ENCODE measurements around the gene HKDC1. TPM values are rescaled to one million over a fixed set of nuclear protein-coding genes. Genes with fewer than 3 reads are reported as not detected.
"Not testable (repeated sequence)": the region's sequence is repeated elsewhere in the genome, so short reads cannot be mapped to it uniquely, and the experiment has no call there.

HKDC1 gene
- total and polyA plus RNA-seq, 4 donors, result 1.5 to 11.1 (median 4.6) TPM

DNA sequence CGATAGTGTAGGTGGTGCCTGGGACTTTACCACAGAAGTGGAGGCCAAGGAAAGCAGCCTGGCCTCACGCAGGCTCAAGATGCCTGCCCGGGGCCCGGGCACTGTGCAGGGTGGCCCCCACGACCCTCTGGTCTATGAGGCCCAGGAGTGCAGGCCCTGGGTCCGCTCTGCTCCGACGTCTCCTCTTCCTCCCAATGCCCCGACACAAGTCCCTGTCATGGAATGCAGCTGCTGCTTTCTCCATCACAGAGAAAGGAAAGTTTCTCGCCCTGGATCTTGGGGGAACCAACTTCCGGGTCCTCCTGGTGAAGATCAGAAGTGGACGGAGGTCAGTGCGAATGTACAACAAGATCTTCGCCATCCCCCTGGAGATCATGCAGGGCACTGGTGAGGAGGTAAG, 29.9 kb downstream of the HKDC1 start:
- no peak for ATAC-seq (ENCODE audit: insufficient read depth, low FRiP score)
- Histone ChIP-seq H3K4me1 (ENCODE audit: control insufficient read depth in 5 of 5, insufficient read depth in 5 of 5, low read length in 5 of 5) (no peaks in the 10 kb centered on the region), H3K27me3 (ENCODE audit: control insufficient read depth in 3 of 3, insufficient read depth in 3 of 3, low read length in 2 of 3) (no peaks in the 10 kb centered on the region), H3K27ac (ENCODE audit: low read depth in 1 of 2, low read length in 1 of 2) (no peak overlapping the region), H3K4me3 (no peak overlapping the region), H3K9ac (ENCODE audit: insufficient read depth in 1 of 2, low read length in 2 of 2) (no peak overlapping the region), H3K36me3 (ENCODE audit: control insufficient read depth in 4 of 4, insufficient read depth in 4 of 4, low read length in 4 of 4) (no peaks in the 10 kb centered on the region), H3K9me3 (ENCODE audit: control insufficient read depth in 4 of 4, insufficient read depth in 3 of 4, low read length in 3 of 4) (peaks cover 0 to 2% (median 0%) of the 10 kb centered on the region in 4 donors)
- no peak for DNase-seq
- 95 to 98% methylated on average over 14 of the region's 14 CpGs for WGBS, 2 donors
- TF ChIP-seq, protein P1, sequence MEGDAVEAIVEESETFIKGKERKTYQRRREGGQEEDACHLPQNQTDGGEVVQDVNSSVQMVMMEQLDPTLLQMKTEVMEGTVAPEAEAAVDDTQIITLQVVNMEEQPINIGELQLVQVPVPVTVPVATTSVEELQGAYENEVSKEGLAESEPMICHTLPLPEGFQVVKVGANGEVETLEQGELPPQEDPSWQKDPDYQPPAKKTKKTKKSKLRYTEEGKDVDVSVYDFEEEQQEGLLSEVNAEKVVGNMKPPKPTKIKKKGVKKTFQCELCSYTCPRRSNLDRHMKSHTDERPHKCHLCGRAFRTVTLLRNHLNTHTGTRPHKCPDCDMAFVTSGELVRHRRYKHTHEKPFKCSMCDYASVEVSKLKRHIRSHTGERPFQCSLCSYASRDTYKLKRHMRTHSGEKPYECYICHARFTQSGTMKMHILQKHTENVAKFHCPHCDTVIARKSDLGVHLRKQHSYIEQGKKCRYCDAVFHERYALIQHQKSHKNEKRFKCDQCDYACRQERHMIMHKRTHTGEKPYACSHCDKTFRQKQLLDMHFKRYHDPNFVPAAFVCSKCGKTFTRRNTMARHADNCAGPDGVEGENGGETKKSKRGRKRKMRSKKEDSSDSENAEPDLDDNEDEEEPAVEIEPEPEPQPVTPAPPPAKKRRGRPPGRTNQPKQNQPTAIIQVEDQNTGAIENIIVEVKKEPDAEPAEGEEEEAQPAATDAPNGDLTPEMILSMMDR (IDR thresholded peaks at IDR 0.05; ENCODE audit: control extremely low read depth, extremely low read depth), result no peak

DNA sequence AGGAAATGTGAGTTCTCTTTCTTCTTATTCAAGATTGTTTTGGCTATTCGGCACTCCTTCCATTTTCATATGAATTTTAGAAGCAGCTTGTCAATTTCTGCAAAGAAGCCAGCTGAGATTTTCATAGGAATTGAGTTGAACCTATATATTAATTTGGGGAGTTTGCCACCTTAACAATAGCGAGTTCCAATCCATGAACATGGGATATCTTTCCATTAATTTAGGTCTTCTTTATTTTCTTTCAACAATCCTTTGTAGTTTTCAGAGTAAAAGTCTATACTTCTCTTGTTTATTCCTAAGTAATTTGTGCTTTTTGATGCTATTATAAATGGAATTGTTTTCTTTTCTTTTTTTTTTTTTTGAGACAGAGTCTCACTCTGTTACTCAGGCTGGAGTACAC, 31.3 kb downstream of the HKDC1 start:
- not testable (repeated sequence) for ATAC-seq (ENCODE audit: insufficient read depth, low FRiP score); H3K9ac ChIP-seq (ENCODE audit: insufficient read depth in 1 of 2, low read length in 2 of 2); H3K27ac ChIP-seq (ENCODE audit: low read depth in 1 of 2, low read length in 1 of 2); DNase-seq; H3K4me1 ChIP-seq (ENCODE audit: control insufficient read depth in 5 of 5, insufficient read depth in 5 of 5, low read length in 5 of 5); H3K36me3 ChIP-seq (ENCODE audit: control insufficient read depth in 4 of 4, insufficient read depth in 4 of 4, low read length in 4 of 4); H3K27me3 ChIP-seq (ENCODE audit: control insufficient read depth in 3 of 3, insufficient read depth in 3 of 3, low read length in 2 of 3); H3K9me3 ChIP-seq (ENCODE audit: control insufficient read depth in 4 of 4, insufficient read depth in 3 of 4, low read length in 3 of 4); H3K4me3 ChIP-seq
- 95 to 98% methylated on average over 2 of the region's 2 CpGs for WGBS, 2 donors

DNA sequence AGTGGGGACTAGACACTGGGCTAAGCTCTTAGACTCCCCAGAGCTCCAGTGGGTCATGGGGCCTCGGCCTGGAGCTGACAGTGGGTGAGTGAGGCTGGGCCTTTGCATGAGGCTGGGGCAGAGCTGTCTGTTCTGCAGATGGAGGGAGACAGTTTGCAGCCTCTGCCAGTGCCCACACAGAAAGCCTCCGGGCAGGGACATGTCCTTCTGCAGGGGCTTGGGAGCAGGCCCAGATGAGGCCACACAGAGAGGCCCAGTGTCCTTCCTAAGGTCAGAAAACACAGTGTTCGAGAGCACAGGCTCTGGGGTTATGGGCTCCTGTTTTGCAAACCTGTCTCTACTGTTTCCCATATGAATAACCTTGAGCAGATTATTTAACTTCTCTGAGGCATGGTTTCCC, 33.0 kb downstream of the HKDC1 start:
- Histone ChIP-seq H3K9ac (ENCODE audit: insufficient read depth in 1 of 2, low read length in 2 of 2) (no peak overlapping the region), H3K27me3 (ENCODE audit: control insufficient read depth in 3 of 3, insufficient read depth in 3 of 3, low read length in 2 of 3) (no peaks in the 10 kb centered on the region), H3K4me3 (no peak overlapping the region), H3K9me3 (ENCODE audit: control insufficient read depth in 4 of 4, insufficient read depth in 3 of 4, low read length in 3 of 4) (peaks cover 0 to 2% (median 0%) of the 10 kb centered on the region in 4 donors), H3K27ac (ENCODE audit: low read depth in 1 of 2, low read length in 1 of 2) (no peak overlapping the region), H3K4me1 (ENCODE audit: control insufficient read depth in 5 of 5, insufficient read depth in 5 of 5, low read length in 5 of 5) (no peaks in the 10 kb centered on the region), H3K36me3 (ENCODE audit: control insufficient read depth in 4 of 4, insufficient read depth in 4 of 4, low read length in 4 of 4) (no peaks in the 10 kb centered on the region)
- ATAC-seq (ENCODE audit: insufficient read depth, low FRiP score) (no peak), DNase-seq (no peak)
- WGBS, 2 donors, result 75 to 94% methylated on average over 3 of the region's 3 CpGs
- TF ChIP-seq, protein P1 (IDR thresholded peaks at IDR 0.05; ENCODE audit: control extremely low read depth, extremely low read depth), result no peak

DNA sequence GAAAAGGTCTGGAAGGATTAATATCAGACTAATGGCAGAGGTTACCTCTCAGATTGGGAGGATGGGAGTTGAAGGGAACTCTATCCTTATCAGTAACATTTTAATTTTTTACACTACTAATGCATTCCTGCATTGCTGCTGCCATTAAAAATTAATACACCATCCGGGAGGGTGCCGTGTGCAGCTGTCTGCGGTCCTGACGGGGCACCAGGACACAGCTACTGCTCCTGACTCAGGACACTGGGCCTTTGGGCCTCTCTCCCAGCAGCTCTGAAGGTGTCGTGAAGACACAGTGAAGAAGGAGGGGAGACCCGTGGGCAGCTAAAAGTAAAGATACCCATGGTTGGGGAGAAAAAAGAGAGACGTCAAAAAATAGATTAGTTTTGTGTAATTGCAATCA, 34.7 kb downstream of the HKDC1 start:
- H3K4me1 ChIP-seq (ENCODE audit: control insufficient read depth in 5 of 5, insufficient read depth in 5 of 5, low read length in 5 of 5), result no peaks in the 10 kb centered on the region
- no peak for ATAC-seq (ENCODE audit: insufficient read depth, low FRiP score)

More for the DNA sequence above, 34.7 kb downstream of the HKDC1 start:
- 78 to 79% methylated on average over 7 of the region's 7 CpGs for WGBS, 2 donors
- Histone ChIP-seq H3K9me3 (ENCODE audit: control insufficient read depth in 4 of 4, insufficient read depth in 3 of 4, low read length in 3 of 4) (peaks cover 0 to 2% (median 0%) of the 10 kb centered on the region in 4 donors), H3K36me3 (ENCODE audit: control insufficient read depth in 4 of 4, insufficient read depth in 4 of 4, low read length in 4 of 4) (no peaks in the 10 kb centered on the region), H3K4me3 (no peak overlapping the region), H3K27ac (ENCODE audit: low read depth in 1 of 2, low read length in 1 of 2) (no peak overlapping the region), H3K9ac (ENCODE audit: insufficient read depth in 1 of 2, low read length in 2 of 2) (no peak overlapping the region), H3K27me3 (ENCODE audit: control insufficient read depth in 3 of 3, insufficient read depth in 3 of 3, low read length in 2 of 3) (no peaks in the 10 kb centered on the region)
- no peak for DNase-seq
- TF ChIP-seq, protein P1 (IDR thresholded peaks at IDR 0.05; ENCODE audit: control extremely low read depth, extremely low read depth), result no peak
